ENCODE data around the gene ZNF709.
"Not testable (repeated sequence)": the region's sequence is repeated elsewhere in the genome, so short reads cannot be mapped to it uniquely, and the experiment has no call there.

Gene ZNF709

GRCh38 chr19:12448808-12449207 lies 35.8 kb downstream of the ZNF709 start:
- DNase-seq: no peak

- peak; percentile 97 to 98 for DNase-seq
Observed at GRCh38 chr19:12440541-12441316, 43.9 kb downstream of the ZNF709 start, which contains the start of gene ZNF443. Gene ZNF443, minus strand, starts transcription at chr19:12441021. Its CDS starts 107 bp downstream, at chr19:12440914.

GRCh38 chr19:12439686-12440540 lies 44.7 kb downstream of the ZNF709 start:
- DNase-seq: not testable (repeated sequence)

- DNase-seq: not testable (repeated sequence)
Observed at GRCh38 chr19:12430726-12431299, 53.8 kb downstream of the ZNF709 start.

- no peak for DNase-seq
Observed at GRCh38 chr19:12425888-12426274, 58.7 kb downstream of the ZNF709 start.

GRCh38 chr19:12425236-12425887 lies 59.3 kb downstream of the ZNF709 start:
- DNase-seq: no peak

GRCh38 chr19:12417273-12417672 lies 67.3 kb downstream of the ZNF709 start:
- DNase-seq: not testable (repeated sequence)

GRCh38 chr19:12411893-12412292 lies 72.7 kb downstream of the ZNF709 start:
- DNase-seq: no peak

Measured in NCI-H2081 (cell line).